ENCODE results near the gene LMAN2L. TPM values are rescaled to one million over a fixed set of nuclear protein-coding genes. Genes with fewer than 3 reads are reported as not detected.

Gene LMAN2L
- polyA plus RNA-seq, 1 experiment = 35.1 TPM

GRCh38 chr2:96702098-96702785 lies 37.6 kb downstream of the LMAN2L start:
- Histone ChIP-seq H3K27me3 (ENCODE audit: control insufficient read depth, insufficient read depth, low read length) (no peaks in the 10 kb centered on the region), H3K9me3 (ENCODE audit: control insufficient read depth, insufficient read depth, low read length) (no peaks in the 10 kb centered on the region), H3K4me3 (ENCODE audit: low read depth, low read length) (no peak overlapping the region), H3K27ac (ENCODE audit: low read depth, low read length) (no peak overlapping the region)
- POLR2A ChIA-PET = no interaction called here
- DNase-seq (ENCODE audit: low read depth, low spot score) = no peak
- CTCF ChIA-PET = no interaction called here
- TF ChIP-seq CTCF (IDR thresholded peaks at IDR 0.05; ENCODE audit: low read depth, low read length) = no peak

- H3K27me3 ChIP-seq (ENCODE audit: control insufficient read depth, insufficient read depth, low read length) = no peaks in the 10 kb centered on the region
- no peak for DNase-seq (ENCODE audit: low read depth, low spot score)
- CTCF ChIA-PET = no interaction called here
- no peak overlapping the region for H3K27ac ChIP-seq (ENCODE audit: low read depth, low read length)
- no peak overlapping the region for H3K4me3 ChIP-seq (ENCODE audit: low read depth, low read length)
- POLR2A ChIA-PET = no interaction called here
- no peak for TF ChIP-seq CTCF (IDR thresholded peaks at IDR 0.05; ENCODE audit: low read depth, low read length)
- no peaks in the 10 kb centered on the region for H3K9me3 ChIP-seq (ENCODE audit: control insufficient read depth, insufficient read depth, low read length)
Observed at GRCh38 chr2:96701636-96702035, 38.2 kb downstream of the LMAN2L start.

GRCh38 chr2:96700086-96700485 lies 39.8 kb downstream of the LMAN2L start:
- Histone ChIP-seq H3K9me3 (ENCODE audit: control insufficient read depth, insufficient read depth, low read length) (peaks cover 5% of the 10 kb centered on the region; the same call in 1 of the 2 replicates), H3K27me3 (ENCODE audit: control insufficient read depth, insufficient read depth, low read length) (no peaks in the 10 kb centered on the region), H3K27ac (ENCODE audit: low read depth, low read length) (no peak overlapping the region), H3K4me3 (ENCODE audit: low read depth, low read length) (no peak overlapping the region)
- ChIA-PET CTCF (no interaction called here), POLR2A (no interaction called here)
- DNase-seq (ENCODE audit: low read depth, low spot score) = no peak
- TF ChIP-seq CTCF (IDR thresholded peaks at IDR 0.05; ENCODE audit: low read depth, low read length) = no peak

- no peak overlapping the region for H3K4me3 ChIP-seq (ENCODE audit: low read depth, low read length)
- POLR2A ChIA-PET = no interaction called here
- TF ChIP-seq CTCF (IDR thresholded peaks at IDR 0.05; ENCODE audit: low read depth, low read length) = no peak
- DNase-seq (ENCODE audit: low read depth, low spot score) = no peak
- no peaks in the 10 kb centered on the region for H3K27me3 ChIP-seq (ENCODE audit: control insufficient read depth, insufficient read depth, low read length)
- CTCF ChIA-PET = no interaction called here
- no peak overlapping the region for H3K27ac ChIP-seq (ENCODE audit: low read depth, low read length)
- H3K9me3 ChIP-seq (ENCODE audit: control insufficient read depth, insufficient read depth, low read length) = peaks cover 6% of the 10 kb centered on the region; the same call in 1 of the 2 replicates
Observed at GRCh38 chr2:96699621-96700020, 40.2 kb downstream of the LMAN2L start.

- CTCF ChIA-PET = no interaction called here
- no peaks in the 10 kb centered on the region for H3K27me3 ChIP-seq (ENCODE audit: control insufficient read depth, insufficient read depth, low read length)
- no peak overlapping the region for H3K4me3 ChIP-seq (ENCODE audit: low read depth, low read length)
- DNase-seq (ENCODE audit: low read depth, low spot score) = no peak
- POLR2A ChIA-PET = no interaction called here
- no peak overlapping the region for H3K27ac ChIP-seq (ENCODE audit: low read depth, low read length)
- no peak for TF ChIP-seq CTCF (IDR thresholded peaks at IDR 0.05; ENCODE audit: low read depth, low read length)
- H3K9me3 ChIP-seq (ENCODE audit: control insufficient read depth, insufficient read depth, low read length) = peaks cover 6% of the 10 kb centered on the region; the same call in 1 of the 2 replicates
Observed at GRCh38 chr2:96699021-96699420, 40.8 kb downstream of the LMAN2L start.
